Measurements from ENCODE around the gene DDR2.

GRCh38 chr1:162671664-162672410 lies 39.6 kb downstream of the DDR2 start:
- TF ChIP-seq EP300 (IDR thresholded peaks at IDR 0.05), result no peak
- TF ChIP-seq CTCF (IDR thresholded peaks at IDR 0.05), result no peak
- no peak for TF ChIP-seq POLR2AphosphoS5 (IDR thresholded peaks at IDR 0.05)
